DND-41 (cell line): ENCODE measurements around the gene FOXN3.

ENCODE experiments used
- ATAC-seq: fragments of 200-7000 bp; cut with Tn5 transposase; 3 replicates; pipeline ENCODE4 v1.9.1; 2021; ENCODE audit warnings: low read depth; ENCODE audit not compliant: insufficient read depth
- DNase-seq: peaks from one replicate; pipeline ENCODE4 v3.0.0-alpha.2; 2020
- H2AFZ ChIP-seq: 2 replicates; pipeline ENCODE4 v1.6.0; 2012; ENCODE audit warnings: low read depth, low read length
- H3K27ac ChIP-seq: 2 replicates; pipeline ENCODE4 v1.5.1; 2012; ENCODE audit warnings: low read length, inconsistent platforms
- H3K27me3 ChIP-seq: fragments of 200-600 bp; sonication (generic); 2 replicates; pipeline ENCODE4 v1.6.0; 2012; ENCODE audit warnings: low read length, mild to moderate bottlenecking, inconsistent platforms; ENCODE audit not compliant: insufficient read depth, poor library complexity
- H3K36me3 ChIP-seq: 2 replicates; pipeline ENCODE4 v1.5.1; 2012; ENCODE audit warnings: low read length, inconsistent platforms; ENCODE audit not compliant: insufficient read depth
- H3K4me1 ChIP-seq: 2 replicates; pipeline ENCODE4 v1.5.1; 2012; ENCODE audit warnings: mild to moderate bottlenecking, low read length; ENCODE audit not compliant: insufficient read depth
- H3K4me2 ChIP-seq: 2 replicates; pipeline ENCODE4 v1.6.0; 2012; ENCODE audit warnings: mild to moderate bottlenecking, moderate library complexity, low read length, inconsistent platforms; ENCODE audit not compliant: insufficient read depth
- H3K4me3 ChIP-seq, 2 experiments: fragments of 200-600 bp in 1 of 2; shearing (Covaris generic) in 1 of 2; 2 replicates each; pipeline ENCODE4 v1.5.1; 2012 to 2016; ENCODE audit warnings: inconsistent platforms in 2 of 2, low read length in 2 of 2, mild to moderate bottlenecking in 2 of 2, low read depth in 1 of 2, moderate library complexity in 1 of 2
- H3K79me2 ChIP-seq: 2 replicates; pipeline ENCODE4 v1.6.0; 2012; ENCODE audit warnings: low read length, inconsistent platforms; ENCODE audit not compliant: insufficient read depth
- H3K9ac ChIP-seq: 2 replicates; pipeline ENCODE4 v1.6.0; 2012; ENCODE audit warnings: low read depth, mild to moderate bottlenecking, inconsistent platforms, low read length, moderate library complexity
- H3K9me3 ChIP-seq: 2 replicates; pipeline ENCODE4 v1.5.1; 2012; ENCODE audit warnings: low read length, moderate library complexity, mild to moderate bottlenecking, inconsistent platforms; ENCODE audit not compliant: insufficient read depth, severe bottlenecking
- H4K20me1 ChIP-seq: 2 replicates; pipeline ENCODE4 v1.6.0; 2012; ENCODE audit warnings: low read length; ENCODE audit not compliant: insufficient read depth
- EZH2 ChIP-seq: IDR thresholded peaks from 3 replicates; pipeline ENCODE4 v1.6.1; 2012; ENCODE audit warnings: borderline replicate concordance, low read depth, mild to moderate bottlenecking, moderate library complexity, low read length, inconsistent platforms; ENCODE audit not compliant: severe bottlenecking
- TF ChIP-seq, protein P1 (sequence below): IDR thresholded peaks from 2 replicates; pipeline ENCODE4 v1.5.1; 2012; ENCODE audit warnings: borderline replicate concordance, low read length, moderate library complexity, mild to moderate bottlenecking; ENCODE audit not compliant: poor library complexity, severe bottlenecking; ENCODE audit errors: extremely low read depth

The FOXN3 gene

DNA sequence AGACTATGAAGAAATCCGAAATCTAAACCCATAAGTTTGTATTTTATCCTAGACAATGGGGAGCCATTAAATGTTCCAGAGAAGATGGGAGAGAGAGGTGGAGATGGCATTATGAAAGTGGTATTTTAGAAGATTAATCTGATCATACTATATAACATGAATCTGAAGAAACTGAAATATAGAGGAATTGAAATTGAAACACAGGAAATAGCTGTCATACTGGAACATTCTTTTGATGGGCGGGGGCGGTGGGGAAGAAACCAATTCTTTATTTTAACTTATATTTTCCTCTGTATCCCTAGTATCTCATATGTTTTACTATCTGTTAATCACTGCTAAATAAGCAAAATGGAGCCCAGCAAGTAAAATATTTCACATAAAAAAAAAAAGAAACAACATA is 27.0 kb upstream of the FOXN3 start:
- no peak overlapping the region for H3K27ac ChIP-seq
- H4K20me1 ChIP-seq: no peaks in the 10 kb centered on the region
- no peaks in the 10 kb centered on the region for H3K27me3 ChIP-seq
- H3K9me3 ChIP-seq: no peaks in the 10 kb centered on the region
- no peak overlapping the region for H3K4me3 ChIP-seq
- no peak overlapping the region for H2AFZ ChIP-seq
- no peak for ATAC-seq
- H3K4me2 ChIP-seq: no peak overlapping the region
- H3K4me1 ChIP-seq: no peaks in the 10 kb centered on the region
- no peaks in the 10 kb centered on the region for H3K36me3 ChIP-seq
- H3K79me2 ChIP-seq: no peaks in the 10 kb centered on the region
- H3K9ac ChIP-seq: no peak overlapping the region
- DNase-seq: no peak
- TF ChIP-seq EZH2: no peak
- TF ChIP-seq, protein P1, sequence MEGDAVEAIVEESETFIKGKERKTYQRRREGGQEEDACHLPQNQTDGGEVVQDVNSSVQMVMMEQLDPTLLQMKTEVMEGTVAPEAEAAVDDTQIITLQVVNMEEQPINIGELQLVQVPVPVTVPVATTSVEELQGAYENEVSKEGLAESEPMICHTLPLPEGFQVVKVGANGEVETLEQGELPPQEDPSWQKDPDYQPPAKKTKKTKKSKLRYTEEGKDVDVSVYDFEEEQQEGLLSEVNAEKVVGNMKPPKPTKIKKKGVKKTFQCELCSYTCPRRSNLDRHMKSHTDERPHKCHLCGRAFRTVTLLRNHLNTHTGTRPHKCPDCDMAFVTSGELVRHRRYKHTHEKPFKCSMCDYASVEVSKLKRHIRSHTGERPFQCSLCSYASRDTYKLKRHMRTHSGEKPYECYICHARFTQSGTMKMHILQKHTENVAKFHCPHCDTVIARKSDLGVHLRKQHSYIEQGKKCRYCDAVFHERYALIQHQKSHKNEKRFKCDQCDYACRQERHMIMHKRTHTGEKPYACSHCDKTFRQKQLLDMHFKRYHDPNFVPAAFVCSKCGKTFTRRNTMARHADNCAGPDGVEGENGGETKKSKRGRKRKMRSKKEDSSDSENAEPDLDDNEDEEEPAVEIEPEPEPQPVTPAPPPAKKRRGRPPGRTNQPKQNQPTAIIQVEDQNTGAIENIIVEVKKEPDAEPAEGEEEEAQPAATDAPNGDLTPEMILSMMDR: no peak

DNA sequence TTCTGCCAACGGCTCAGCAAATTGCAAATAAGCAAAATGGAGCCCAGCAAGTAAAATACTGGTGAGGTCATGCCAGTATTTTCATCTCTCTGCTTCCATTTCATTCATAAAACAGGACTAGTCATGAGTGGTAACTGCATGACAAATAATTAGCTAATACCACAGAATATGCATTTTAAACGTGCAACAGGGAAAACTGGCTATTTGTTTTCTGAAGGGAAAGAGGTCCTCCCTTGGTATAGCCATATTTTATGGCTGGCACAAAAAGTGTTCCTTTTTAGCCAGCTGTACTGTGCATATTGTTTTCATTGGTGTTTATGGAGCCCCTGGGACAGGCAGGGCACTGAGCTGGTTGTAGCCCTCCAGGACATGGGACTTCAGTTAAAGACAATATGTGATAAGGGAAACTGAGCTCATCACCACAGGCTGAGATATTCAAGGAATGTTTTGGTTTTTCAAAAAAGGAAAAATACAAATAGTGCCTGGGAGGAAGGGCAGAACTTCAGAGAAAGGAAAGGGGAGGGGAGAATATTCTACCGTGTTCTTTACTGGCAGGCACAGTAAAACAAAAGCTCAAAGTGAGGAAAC is 26.1 kb upstream of the FOXN3 start:
- Histone ChIP-seq H3K4me3 (no peak overlapping the region), H3K4me1 (no peaks in the 10 kb centered on the region), H3K27me3 (no peaks in the 10 kb centered on the region), H3K79me2 (no peaks in the 10 kb centered on the region), H3K9me3 (no peaks in the 10 kb centered on the region), H4K20me1 (no peaks in the 10 kb centered on the region), H3K9ac (no peak overlapping the region), H3K27ac (no peak overlapping the region), H2AFZ (no peak overlapping the region), H3K36me3 (no peaks in the 10 kb centered on the region), H3K4me2 (no peak overlapping the region)
- no peak for TF ChIP-seq EZH2
- TF ChIP-seq, protein P1: no peak
- DNase-seq (no peak), ATAC-seq (no peak)

DNA sequence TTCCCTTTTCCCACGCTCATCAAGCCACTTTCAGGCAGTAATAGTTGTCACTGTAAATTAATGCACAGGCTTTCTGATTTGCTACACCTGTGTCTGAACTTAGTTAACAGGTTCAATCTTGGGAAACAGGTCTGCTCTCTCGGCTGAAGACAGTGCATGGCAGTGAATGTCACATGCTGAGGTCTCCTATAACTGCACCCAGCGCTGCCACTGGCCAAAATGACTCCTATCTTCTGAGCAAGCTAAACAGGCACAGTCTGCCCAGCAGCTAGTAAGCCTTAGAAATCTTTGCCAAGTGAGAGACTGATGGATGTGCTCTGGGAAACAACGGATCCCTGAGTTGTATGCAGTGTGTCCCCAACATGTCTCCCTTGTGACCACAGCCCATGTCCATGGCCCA is 25.2 kb upstream of the FOXN3 start:
- Histone ChIP-seq H3K27me3 (no peaks in the 10 kb centered on the region), H2AFZ (no peak overlapping the region), H3K4me2 (no peak overlapping the region), H3K9me3 (no peaks in the 10 kb centered on the region), H3K4me1 (no peaks in the 10 kb centered on the region), H3K9ac (no peak overlapping the region), H3K4me3 (no peak overlapping the region), H3K27ac (no peak overlapping the region), H4K20me1 (no peaks in the 10 kb centered on the region), H3K79me2 (no peaks in the 10 kb centered on the region), H3K36me3 (no peaks in the 10 kb centered on the region)
- TF ChIP-seq, protein P1: no peak
- no peak for TF ChIP-seq EZH2
- ATAC-seq (no peak), DNase-seq (no peak)
